ENCODE results near the gene DBNL.

- no peak for TF ChIP-seq CTCF (IDR thresholded peaks at IDR 0.05)
- no peak for TF ChIP-seq POLR2A (IDR thresholded peaks at IDR 0.05)
- no peak for TF ChIP-seq POLR2AphosphoS5 (IDR thresholded peaks at IDR 0.05)
- TF ChIP-seq EP300 (IDR thresholded peaks at IDR 0.05) = no peak
Measured at GRCh38 chr7:44095781-44096180, 51.3 kb downstream of the DBNL start.
